Sigmoid colon (tissue), 4 donors: Measurements from ENCODE around the gene LILRA1.
"Not testable (repeated sequence)": the region's sequence is repeated elsewhere in the genome, so short reads cannot be mapped to it uniquely, and the experiment has no call there.

Experiments used
- POLR2A ChIP-seq, 2 donors: fragments of 450-650 bp; IDR thresholded peaks; one replicate each; pipeline ENCODE4 v1.6.1; 2016; ENCODE audit warnings: antibody characterized with exemption in 2 of 2, mild to moderate bottlenecking in 2 of 2, moderate library complexity in 2 of 2
- POLR2AphosphoS5 ChIP-seq, 4 donors: sonication (generic); formaldehyde crosslinking; IDR thresholded peaks; one replicate each; pipeline ENCODE4 v1.6.1; 2017; ENCODE audit warnings: antibody characterized with exemption in 4 of 4
- TF ChIP-seq, protein P1 (sequence below), 4 experiments: fragments of 450-650 bp in 3 of 4; fragments of 200-600 bp in 1 of 4; IDR thresholded peaks; one replicate each; pipeline ENCODE4 v1.5.1; 2016 to 2019; ENCODE audit warnings: antibody characterized with exemption in 4 of 4, mild to moderate bottlenecking in 3 of 4, moderate library complexity in 2 of 4

GRCh38 chr19:54642953-54643352 lies 49.5 kb downstream of the LILRA1 start:
- not testable (repeated sequence) for TF ChIP-seq POLR2A, POLR2AphosphoS5 (IDR thresholded peaks at IDR 0.05)
- TF ChIP-seq, protein P1, sequence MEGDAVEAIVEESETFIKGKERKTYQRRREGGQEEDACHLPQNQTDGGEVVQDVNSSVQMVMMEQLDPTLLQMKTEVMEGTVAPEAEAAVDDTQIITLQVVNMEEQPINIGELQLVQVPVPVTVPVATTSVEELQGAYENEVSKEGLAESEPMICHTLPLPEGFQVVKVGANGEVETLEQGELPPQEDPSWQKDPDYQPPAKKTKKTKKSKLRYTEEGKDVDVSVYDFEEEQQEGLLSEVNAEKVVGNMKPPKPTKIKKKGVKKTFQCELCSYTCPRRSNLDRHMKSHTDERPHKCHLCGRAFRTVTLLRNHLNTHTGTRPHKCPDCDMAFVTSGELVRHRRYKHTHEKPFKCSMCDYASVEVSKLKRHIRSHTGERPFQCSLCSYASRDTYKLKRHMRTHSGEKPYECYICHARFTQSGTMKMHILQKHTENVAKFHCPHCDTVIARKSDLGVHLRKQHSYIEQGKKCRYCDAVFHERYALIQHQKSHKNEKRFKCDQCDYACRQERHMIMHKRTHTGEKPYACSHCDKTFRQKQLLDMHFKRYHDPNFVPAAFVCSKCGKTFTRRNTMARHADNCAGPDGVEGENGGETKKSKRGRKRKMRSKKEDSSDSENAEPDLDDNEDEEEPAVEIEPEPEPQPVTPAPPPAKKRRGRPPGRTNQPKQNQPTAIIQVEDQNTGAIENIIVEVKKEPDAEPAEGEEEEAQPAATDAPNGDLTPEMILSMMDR (IDR thresholded peaks at IDR 0.05): not testable (repeated sequence)
